Fibroblast of villous mesenchyme (primary cell): ENCODE data around the gene CENPQ. TPM values are rescaled to one million over a fixed set of nuclear protein-coding genes. Genes with fewer than 3 reads are reported as not detected.
A peak's percentile ranks its signal among the peaks of the same experiment; 100 is the strongest.

Experiments used
- DNase-seq: peaks from one replicate; pipeline ENCODE4 v3.0.0-alpha.2; 2010; ENCODE audit warnings: low read depth
- H3K4me3 ChIP-seq: 2 replicates; pipeline ENCODE4 v1.5.1; 2011; ENCODE audit warnings: low read depth, mild to moderate bottlenecking, low read length
- total RNA-seq: library from RNA; depleted of rRNA; stranded (reverse); fragments of >200 nt; gene quantifications from 2 replicates; pipeline ENCODE4 v1.2.3, GENCODE V29; 2012
- TF ChIP-seq, protein P1 (sequence below): IDR thresholded peaks from 2 replicates; pipeline ENCODE4 v1.5.1; 2012; ENCODE audit warnings: low read depth, mild to moderate bottlenecking, low read length; ENCODE audit not compliant: insufficient read depth

Gene CENPQ
- total RNA-seq, 1 donor, result 7.8 TPM

DNA sequence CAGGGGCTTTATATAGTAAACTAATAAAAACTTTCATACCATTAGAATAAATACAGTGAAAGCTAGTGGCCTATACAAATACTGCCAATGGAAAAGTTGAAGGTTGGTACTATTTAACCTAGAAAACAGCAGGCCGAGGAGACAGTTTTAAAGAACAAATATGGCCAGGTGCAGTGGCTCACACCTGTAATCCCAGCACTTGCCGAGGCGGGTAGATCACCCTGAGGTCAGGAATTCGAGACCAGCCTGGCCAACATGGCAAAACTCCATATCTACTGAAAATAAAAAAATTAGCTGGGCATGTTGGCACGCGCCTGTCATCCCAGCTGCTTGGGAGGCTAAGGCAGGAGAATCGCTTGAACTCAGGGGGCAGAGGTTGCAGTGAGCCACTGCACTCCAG lies 61.4 kb downstream of the CENPQ start:
- no peak for DNase-seq
- no peak overlapping the region for H3K4me3 ChIP-seq
- TF ChIP-seq, protein P1, sequence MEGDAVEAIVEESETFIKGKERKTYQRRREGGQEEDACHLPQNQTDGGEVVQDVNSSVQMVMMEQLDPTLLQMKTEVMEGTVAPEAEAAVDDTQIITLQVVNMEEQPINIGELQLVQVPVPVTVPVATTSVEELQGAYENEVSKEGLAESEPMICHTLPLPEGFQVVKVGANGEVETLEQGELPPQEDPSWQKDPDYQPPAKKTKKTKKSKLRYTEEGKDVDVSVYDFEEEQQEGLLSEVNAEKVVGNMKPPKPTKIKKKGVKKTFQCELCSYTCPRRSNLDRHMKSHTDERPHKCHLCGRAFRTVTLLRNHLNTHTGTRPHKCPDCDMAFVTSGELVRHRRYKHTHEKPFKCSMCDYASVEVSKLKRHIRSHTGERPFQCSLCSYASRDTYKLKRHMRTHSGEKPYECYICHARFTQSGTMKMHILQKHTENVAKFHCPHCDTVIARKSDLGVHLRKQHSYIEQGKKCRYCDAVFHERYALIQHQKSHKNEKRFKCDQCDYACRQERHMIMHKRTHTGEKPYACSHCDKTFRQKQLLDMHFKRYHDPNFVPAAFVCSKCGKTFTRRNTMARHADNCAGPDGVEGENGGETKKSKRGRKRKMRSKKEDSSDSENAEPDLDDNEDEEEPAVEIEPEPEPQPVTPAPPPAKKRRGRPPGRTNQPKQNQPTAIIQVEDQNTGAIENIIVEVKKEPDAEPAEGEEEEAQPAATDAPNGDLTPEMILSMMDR, result no peak

DNA sequence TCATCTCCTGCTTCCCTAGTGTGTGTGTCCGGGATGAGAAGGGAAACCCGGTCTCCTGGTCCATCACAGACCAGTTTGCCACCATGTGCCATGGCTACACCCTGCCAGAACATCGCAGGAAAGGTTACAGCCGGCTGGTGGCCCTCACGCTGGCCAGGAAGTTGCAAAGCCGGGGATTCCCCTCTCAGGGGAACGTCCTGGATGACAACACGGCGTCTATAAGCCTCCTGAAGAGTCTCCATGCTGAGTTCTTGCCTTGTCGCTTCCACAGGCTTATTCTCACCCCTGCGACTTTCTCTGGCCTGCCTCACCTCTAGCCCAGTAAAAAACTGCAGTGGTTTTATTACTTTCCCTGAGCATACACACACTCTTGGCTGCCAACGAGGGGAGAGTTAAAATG lies 63.4 kb downstream of the CENPQ start:
- TF ChIP-seq, protein P1, result no peak
- DNase-seq, result no peak
- no peak overlapping the region for H3K4me3 ChIP-seq

DNA sequence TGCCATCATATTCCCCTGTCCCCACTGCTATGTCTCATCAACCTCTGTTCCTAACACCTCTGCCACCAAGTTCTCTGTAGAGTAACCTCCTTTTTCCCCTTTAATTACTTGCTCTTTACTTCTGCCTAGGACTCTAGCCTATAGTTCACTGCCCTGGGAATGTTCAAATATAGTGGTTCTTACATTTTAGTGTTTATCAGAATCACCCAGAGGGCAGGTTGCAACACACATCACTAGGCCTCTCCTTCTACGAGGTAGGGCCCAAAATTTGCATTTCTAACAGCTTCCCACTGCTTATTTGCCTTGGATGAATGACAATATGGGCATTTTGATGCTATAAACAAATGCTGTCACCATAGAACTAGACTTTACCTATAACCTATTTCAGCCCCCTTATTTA lies 64.2 kb downstream of the CENPQ start:
- no peak for DNase-seq
- TF ChIP-seq, protein P1, result no peak
- no peak overlapping the region for H3K4me3 ChIP-seq

DNA sequence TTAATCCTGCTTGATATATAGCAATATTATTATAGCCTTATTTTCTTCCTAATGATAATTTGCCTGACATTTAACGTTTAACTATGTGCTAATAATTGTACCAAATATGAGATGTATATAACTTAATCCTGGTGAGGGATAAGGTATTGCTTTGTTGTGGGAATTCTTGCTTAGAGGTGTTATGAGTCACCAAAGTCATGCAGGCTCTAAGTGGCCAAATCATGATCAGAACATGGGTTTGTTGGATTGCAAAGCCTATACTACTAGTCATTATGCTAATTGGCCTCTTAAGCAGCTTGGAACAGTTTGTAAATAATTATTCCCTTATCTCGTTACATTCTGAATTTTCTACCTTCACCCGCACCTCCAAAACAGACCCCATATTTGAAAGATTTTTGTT lies 65.4 kb downstream of the CENPQ start:
- TF ChIP-seq, protein P1, result no peak
- DNase-seq, result no peak
- H3K4me3 ChIP-seq, result no peak overlapping the region

DNA sequence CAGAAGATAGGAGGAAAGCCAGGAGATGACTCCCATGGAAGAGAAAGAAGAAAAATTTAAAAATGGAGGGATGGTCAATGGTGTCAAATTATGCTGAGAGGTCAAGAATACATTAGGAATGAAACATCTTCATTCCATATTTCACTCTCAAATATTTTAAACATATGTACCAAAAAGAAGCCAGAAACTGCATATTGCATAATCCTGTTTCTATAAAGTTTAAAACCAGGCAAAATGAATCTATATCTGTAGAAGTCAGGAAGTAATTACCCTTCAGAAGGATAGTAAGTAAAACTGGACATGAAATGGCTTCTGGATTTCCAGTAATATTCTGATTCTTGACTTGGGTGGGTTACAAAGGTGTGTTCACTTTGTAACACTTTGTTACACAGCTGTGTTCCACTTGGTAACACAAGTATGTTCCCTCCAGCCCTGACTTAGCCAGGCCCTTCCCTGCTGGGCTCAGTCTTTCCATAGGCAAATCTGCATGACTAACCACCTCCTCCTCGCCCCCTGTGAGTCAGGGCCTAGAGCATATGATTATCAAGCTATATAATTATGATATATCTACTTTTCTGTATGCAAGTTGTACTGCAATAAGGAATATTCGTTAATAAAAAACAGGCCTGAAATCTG lies 67.1 kb downstream of the CENPQ start:
- no peak overlapping the region for H3K4me3 ChIP-seq
- no peak for DNase-seq
- TF ChIP-seq, protein P1, result no peak

DNA sequence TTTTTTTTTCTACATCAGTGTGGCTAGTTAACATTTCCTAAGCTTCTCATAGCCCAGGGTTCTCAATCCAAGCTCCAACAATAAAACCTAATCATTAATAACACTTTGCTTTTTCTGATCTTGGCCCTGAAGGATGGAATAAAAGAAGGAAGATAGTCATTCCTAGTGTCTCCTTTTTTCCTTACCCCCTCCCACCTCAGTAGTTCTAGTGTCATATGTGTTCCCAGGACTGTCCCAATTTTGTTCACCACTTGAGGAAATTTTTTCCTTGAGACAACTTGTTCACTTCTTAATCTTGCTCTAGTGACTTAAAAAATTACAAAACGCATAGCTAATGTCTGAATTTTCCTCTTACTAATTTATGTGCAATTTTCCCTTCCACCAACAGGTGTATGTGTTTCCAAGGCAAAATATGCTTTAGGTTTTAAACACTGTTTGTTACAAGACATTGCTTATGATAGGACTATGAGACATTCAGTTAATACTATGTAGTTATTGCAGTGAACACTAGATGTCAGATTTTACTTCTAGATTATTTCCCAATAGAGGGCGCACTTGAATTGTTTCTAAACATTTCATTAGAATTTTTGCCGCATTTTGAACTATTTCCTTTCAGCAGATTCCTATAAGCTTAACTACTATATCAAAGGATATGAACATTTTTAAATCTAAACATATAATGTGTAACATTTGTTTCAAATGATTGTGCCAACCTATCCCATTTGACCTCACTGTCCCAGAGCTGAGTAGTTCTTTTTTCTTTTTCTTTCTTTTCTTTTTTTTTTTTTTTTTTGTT lies 68.8 kb downstream of the CENPQ start:
- TF ChIP-seq, protein P1, result peak; percentile 67
- H3K4me3 ChIP-seq, result peak overlapping the region; percentile 44
- DNase-seq, result peak; percentile 72

DNA sequence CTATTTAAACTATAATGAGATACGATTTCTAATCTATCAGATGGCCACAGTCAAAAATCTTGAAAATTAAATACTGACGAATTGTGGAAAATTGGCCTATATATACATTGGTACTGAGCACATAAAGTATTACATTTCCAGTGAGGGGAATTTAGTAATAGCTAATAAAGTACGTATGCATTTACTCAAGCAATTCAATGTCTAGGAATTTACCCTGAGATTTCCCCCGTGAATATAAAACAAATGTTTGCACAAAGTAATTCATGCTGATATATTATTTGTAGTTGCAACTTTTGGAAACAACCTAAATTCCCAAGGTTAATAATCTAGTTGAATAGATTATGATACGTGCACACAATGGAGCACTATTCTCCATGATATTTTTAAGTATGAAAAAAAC lies 72.6 kb downstream of the CENPQ start:
- TF ChIP-seq, protein P1, result no peak
- H3K4me3 ChIP-seq, result no peak overlapping the region

More for the DNA sequence above, 72.6 kb downstream of the CENPQ start:
- no peak for DNase-seq
